Measurements from ENCODE around the gene LIF.

LIF gene

DNA sequence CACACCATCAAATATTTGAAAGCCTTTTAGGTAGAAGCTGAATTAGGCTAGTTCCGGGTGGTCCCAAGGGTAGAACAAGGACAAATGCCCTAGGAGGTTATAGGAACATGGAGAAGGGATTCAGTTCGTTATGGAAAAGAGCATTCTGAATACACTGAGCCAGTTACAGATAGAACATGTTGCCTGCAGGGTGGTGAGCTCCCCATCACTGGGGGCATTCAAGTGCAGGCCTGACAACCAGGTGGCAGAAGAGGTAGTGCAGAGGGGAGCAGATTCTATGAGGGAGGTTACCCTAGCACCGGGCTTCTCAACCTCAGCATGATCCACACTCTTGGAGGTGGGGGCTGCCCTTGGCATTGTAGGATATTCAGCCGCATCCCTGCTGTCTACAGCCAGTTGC is 24.2 kb downstream of the LIF start:
- no peaks in the 10 kb centered on the region for H3K36me3 ChIP-seq (ENCODE audit: control insufficient read depth, insufficient read depth, low read length)
- TF ChIP-seq, protein P1, sequence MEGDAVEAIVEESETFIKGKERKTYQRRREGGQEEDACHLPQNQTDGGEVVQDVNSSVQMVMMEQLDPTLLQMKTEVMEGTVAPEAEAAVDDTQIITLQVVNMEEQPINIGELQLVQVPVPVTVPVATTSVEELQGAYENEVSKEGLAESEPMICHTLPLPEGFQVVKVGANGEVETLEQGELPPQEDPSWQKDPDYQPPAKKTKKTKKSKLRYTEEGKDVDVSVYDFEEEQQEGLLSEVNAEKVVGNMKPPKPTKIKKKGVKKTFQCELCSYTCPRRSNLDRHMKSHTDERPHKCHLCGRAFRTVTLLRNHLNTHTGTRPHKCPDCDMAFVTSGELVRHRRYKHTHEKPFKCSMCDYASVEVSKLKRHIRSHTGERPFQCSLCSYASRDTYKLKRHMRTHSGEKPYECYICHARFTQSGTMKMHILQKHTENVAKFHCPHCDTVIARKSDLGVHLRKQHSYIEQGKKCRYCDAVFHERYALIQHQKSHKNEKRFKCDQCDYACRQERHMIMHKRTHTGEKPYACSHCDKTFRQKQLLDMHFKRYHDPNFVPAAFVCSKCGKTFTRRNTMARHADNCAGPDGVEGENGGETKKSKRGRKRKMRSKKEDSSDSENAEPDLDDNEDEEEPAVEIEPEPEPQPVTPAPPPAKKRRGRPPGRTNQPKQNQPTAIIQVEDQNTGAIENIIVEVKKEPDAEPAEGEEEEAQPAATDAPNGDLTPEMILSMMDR (IDR thresholded peaks at IDR 0.05; ENCODE audit: insufficient read depth, low read length, poor library complexity, severe bottlenecking), result no peak
- no peak for DNase-seq (ENCODE audit: extremely low read depth, insufficient read length)
- H3K4me3 ChIP-seq (replicated peaks; ENCODE audit: low read depth, low read length), result no peak overlapping the region
- H3K27me3 ChIP-seq (replicated peaks; ENCODE audit: control insufficient read depth, insufficient read depth, low read length), result no peaks in the 10 kb centered on the region; the same call in 1 of the 2 replicates

DNA sequence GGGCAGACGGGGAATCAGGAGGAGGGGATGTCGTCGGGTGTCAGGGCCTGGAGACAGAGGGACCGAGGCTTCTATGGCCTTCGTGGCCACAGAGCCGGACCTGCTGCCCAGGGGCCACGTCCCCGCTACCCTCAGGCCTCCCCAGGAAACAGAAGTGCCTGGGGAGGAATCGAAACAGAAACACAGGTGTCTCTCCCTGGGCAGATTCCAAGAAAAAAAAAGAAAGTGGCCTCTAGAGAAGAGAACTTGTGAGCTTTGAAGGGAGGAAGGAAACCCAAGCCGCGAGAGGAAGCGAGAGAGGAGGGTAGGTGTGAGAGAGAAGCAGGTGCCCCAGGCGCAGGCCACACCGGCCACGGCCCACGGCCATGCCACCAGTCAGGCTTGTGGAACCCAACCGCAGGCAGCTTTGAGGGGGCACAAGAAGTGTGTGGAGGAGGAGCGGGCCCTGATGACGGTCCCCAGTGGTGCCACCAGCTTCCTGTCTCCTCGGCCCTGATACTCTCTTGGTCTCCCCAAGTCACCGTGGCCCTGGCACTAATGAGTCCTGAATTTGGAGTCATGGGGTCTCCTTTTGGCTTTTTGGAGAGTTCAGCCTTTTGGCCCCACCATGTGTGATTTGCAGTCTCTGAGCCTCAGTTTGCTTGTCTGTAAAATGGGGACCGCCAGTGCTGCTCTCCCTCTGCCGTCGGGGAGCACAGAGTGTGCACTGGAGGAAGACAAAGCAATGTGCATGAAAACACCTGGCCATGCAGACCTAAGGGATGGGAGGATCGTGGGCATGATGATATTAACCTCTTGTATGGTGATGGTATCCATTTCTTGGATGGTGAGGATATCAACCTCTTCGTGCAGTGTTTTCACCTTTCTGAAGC is 25.2 kb downstream of the LIF start:
- Histone ChIP-seq H3K4me3 (replicated peaks; ENCODE audit: low read depth, low read length) (no peak overlapping the region), H3K27me3 (replicated peaks; ENCODE audit: control insufficient read depth, insufficient read depth, low read length) (no peaks in the 10 kb centered on the region; the same call in 1 of the 2 replicates), H3K36me3 (ENCODE audit: control insufficient read depth, insufficient read depth, low read length) (no peaks in the 10 kb centered on the region)
- TF ChIP-seq, protein P1 (IDR thresholded peaks at IDR 0.05; ENCODE audit: insufficient read depth, low read length, poor library complexity, severe bottlenecking), result no peak
- DNase-seq (ENCODE audit: extremely low read depth, insufficient read length), result peak; percentile 72

DNA sequence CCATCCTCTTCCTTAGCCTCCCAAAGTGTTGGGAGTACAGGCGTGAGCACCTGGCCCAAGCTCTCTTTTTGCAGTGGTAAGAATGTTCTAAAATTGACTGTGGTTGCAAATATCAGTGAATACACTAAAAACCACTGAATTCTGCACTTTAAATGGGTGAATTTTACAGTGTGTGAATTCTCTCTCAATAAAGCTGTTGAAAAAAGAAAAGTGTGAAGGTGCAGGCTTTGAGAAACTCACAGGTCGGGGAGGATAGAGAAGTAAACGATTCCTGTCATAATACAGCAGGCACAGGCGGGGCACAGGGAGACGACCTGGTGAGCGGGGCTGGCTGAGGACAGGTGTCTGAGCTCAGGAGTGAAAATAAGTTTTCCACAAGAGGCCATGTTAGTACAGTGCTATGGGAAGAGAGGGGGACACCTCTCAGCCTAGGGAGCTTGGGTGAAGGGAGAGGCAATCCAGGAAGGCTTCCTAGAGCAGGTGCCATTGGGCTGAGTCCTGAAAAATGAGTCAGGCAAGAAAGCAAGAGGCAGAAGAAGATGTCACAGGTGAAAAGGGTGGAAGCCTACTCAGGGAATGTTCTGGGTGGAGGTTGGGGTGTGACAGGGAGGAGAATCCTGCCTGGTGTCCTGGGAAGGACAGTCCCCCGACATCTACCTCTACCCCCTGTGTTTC is 26.1 kb downstream of the LIF start:
- TF ChIP-seq, protein P1 (IDR thresholded peaks at IDR 0.05; ENCODE audit: insufficient read depth, low read length, poor library complexity, severe bottlenecking), result no peak
- no peaks in the 10 kb centered on the region for H3K36me3 ChIP-seq (ENCODE audit: control insufficient read depth, insufficient read depth, low read length)
- DNase-seq (ENCODE audit: extremely low read depth, insufficient read length), result no peak
- no peak overlapping the region for H3K4me3 ChIP-seq (replicated peaks; ENCODE audit: low read depth, low read length)
- no peaks in the 10 kb centered on the region; the same call in 1 of the 2 replicates for H3K27me3 ChIP-seq (replicated peaks; ENCODE audit: control insufficient read depth, insufficient read depth, low read length)

- Histone ChIP-seq H3K27me3 (replicated peaks; ENCODE audit: control insufficient read depth, insufficient read depth, low read length) (no peaks in the 10 kb centered on the region; the same call in none of the 2 replicates), H3K36me3 (ENCODE audit: control insufficient read depth, insufficient read depth, low read length) (no peaks in the 10 kb centered on the region), H3K4me3 (replicated peaks; ENCODE audit: low read depth, low read length) (no peak overlapping the region)
- TF ChIP-seq, protein P1 (IDR thresholded peaks at IDR 0.05; ENCODE audit: insufficient read depth, low read length, poor library complexity, severe bottlenecking), result no peak
- DNase-seq (ENCODE audit: extremely low read depth, insufficient read length), result no peak
These were observed 26.8 kb downstream of the LIF start for GRCh38 chr22:30219668-30220278.

DNA sequence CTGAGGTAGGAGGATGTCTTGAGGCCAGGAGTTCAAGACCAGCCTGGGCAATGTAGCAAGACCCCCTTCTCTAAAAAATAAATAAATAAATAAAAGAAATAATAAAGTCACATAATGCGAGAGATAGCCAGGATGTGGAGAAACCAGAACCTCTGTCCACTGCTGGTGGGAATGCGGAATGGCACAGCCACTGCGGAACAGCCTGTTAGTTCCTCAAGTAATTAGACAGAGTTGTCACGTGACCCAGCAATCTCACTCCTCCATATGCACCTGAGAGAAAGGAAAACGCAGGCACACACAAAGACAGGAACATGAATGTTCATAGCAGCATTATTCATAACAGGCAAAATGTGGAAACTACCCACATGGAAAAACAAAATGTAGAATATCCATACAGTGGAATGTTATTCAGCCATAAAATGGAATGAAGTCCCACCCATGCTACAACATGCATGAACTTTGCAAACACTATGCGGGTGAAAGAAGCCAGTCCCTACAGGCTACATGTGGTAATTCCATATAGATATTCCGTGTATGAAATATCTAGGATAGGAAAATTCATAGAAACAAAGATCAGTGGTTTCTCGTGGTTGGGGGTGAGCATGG is 27.4 kb downstream of the LIF start:
- no peaks in the 10 kb centered on the region; the same call in none of the 2 replicates for H3K27me3 ChIP-seq (replicated peaks; ENCODE audit: control insufficient read depth, insufficient read depth, low read length)
- TF ChIP-seq, protein P1 (IDR thresholded peaks at IDR 0.05; ENCODE audit: insufficient read depth, low read length, poor library complexity, severe bottlenecking), result no peak
- no peak overlapping the region for H3K4me3 ChIP-seq (replicated peaks; ENCODE audit: low read depth, low read length)
- no peaks in the 10 kb centered on the region for H3K36me3 ChIP-seq (ENCODE audit: control insufficient read depth, insufficient read depth, low read length)
- DNase-seq (ENCODE audit: extremely low read depth, insufficient read length), result no peak
